Measurements from ENCODE around the gene AKT1.

The AKT1 gene

DNA sequence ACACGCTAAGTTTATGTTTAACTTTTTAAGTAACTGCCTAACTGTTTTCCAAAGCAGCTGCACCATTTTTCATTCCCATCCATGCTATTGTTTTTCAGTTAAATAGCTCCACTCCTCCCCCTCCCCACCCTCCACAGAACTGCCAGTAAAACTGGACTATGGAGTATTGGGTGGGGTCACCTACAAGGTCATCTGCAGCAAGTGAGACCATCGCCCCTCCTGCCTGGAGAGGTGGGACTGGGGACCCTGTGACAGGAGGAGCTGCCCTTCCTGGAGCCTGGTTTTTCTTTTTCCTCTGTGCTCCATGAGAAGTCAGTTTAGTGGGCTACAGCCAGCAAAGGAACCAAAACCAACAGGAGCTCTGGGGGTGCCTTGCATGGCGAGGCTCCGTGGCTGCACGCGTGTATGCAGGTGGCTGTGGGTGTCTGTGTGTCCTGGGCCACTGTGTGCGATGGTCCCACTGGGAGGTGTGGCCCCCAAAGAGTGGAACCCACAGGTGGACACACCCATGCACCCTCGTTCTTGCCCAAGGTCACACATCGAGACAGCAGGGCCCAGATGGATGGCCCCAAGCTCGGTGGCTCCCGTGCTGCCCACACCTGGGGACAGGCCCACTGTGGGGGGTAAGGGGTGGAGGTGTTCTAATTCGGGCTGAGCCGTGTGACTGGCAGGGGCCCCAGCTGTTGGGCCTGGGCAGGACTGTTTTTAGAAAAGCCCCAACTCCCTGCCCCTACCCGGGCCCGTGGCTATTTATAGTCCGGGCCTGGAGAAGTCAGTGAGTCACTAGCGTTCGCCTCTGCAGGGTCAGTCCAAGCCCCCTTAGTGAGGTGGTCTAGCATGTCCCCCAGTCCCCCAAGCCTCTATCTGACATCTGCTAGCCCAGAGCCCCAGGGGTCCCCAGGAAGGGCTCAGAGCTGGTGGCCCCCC is 73.8 kb downstream of the AKT1 start:
- no peak for DNase-seq
